NCI-H748 (cell line): ENCODE data around the gene GCC2.
"Not testable (repeated sequence)": the region's sequence is repeated elsewhere in the genome, so short reads cannot be mapped to it uniquely, and the experiment has no call there.

ENCODE experiments used
- DNase-seq: peaks from one replicate; lab custom pipeline; 2025; ENCODE audit not compliant: unreplicated experiment; lab: John Stamatoyannopoulos, UW

The GCC2 gene

GRCh38 chr2:108448678-108449409 lies at the start of gene GCC2:
TSS of gene GCC2 (plus strand) at chr2:108449206. CDS start at chr2:108449275, 69 bp downstream.
- DNase-seq = peak; percentile 92

- DNase-seq = no peak
Measured at GRCh38 chr2:108399479-108399878, 49.5 kb upstream of the GCC2 start.

GRCh38 chr2:108401800-108402199 lies 47.2 kb upstream of the GCC2 start:
- DNase-seq = no peak

DNA sequence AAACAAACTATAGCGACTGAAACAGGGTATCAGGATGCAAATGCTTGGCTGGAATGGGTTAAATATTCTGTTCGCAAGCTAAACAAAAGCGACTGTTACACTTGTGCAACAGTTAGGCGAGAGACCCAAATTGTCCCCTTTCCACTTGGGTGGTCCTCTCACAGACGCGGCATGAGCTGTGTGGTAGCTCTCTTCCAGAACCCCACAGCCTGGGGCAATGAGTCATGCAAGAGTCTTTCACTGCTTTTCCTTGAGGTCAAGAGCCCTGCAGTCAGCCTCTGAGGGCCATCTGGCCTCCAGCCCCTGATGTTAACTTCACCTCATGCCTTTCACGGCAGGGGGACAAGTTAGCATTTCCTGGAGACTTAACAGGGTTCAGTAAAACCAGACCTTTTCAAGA lies 45.5 kb upstream of the GCC2 start:
- DNase-seq = no peak

- peak; percentile 64 for DNase-seq
Measured at GRCh38 chr2:108404784-108405397, 44.1 kb upstream of the GCC2 start.

- no peak for DNase-seq
Measured at GRCh38 chr2:108407864-108408729, 40.9 kb upstream of the GCC2 start.

- DNase-seq = no peak
Measured at GRCh38 chr2:108409768-108410167, 39.2 kb upstream of the GCC2 start.

DNA sequence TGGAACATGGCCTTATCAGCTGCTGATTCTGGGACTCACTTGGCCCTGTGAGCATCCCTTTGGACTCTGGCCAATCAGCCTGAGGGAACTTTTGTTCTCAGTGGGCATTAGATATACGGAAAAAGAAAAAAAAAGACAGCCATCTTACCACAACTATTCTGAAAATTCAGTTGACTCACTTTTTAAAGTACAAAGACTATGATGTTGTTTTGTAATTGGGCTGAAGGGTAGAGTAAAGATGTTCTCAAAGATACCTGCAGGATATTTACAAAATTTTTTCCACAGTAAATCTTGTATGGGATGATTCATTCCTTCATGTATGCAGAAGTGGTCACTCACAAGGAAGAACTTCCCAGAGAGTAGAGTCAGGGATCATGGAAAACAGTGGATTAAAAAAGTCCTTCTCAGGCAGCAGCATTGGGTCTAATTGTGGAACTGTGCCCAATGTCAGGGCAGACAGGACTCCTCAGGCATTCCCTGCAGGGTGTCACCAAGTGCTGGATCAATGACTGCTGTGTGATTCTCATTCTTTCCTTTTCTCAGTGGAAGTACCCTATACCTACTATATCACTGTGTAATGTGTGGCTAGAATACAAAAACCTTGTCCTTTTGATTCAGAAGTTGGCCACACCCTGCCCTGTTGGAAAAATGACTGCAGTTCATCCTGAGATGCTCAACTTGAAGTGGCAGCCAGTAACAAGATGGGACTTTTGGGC lies 35.9 kb upstream of the GCC2 start:
- no peak for DNase-seq

DNA sequence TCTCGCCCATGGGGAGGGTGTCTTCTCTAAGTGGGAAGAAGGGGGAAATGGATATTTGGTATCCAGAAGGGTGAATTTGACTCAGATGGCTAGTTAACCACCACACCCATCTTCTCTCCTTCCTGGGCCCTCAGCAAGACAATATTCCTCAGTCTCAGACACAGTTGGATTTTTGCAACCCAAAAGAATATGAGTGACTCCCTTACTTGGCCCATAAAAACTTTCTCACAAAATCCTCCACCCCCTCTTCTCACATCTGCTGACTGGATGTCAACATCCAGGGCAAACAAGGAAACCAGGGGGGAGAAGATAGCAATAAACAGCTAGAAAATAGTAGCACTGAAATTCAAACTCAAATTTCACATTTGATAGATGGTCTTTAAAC lies 35.3 kb upstream of the GCC2 start:
- DNase-seq = no peak

DNA sequence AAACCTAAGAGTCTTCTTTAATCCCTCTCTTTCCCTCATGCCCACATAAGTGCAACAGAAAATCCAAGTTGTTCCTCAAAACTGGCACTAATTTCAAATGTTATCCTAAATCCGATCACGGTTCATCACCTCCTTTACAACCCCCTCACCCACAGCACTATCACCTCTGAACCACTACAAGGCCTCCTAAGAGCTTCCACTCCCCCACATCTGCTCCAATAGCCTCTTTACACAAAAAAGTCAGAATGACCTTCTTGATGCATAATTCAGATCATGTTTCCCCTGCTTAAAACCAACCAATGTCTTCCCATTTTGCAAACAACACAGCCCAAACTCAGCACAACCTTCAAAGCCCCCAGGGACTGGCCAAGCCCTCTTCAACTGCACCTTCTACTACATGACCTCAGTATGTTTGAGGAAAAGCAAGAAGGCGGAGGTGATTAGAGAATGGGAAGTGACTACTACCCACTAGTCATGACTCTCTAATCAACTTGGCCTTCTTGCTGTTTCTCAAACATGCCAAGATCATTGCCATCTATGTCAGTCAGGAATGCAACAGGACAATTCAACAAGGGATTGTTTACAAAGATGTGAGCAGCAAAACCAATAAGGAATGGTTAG lies 34.6 kb upstream of the GCC2 start:
- no peak for DNase-seq

GRCh38 chr2:108414945-108415344 lies 34.1 kb upstream of the GCC2 start:
- no peak for DNase-seq

- DNase-seq = no peak
Measured at GRCh38 chr2:108417254-108417653, 31.8 kb upstream of the GCC2 start.

DNA sequence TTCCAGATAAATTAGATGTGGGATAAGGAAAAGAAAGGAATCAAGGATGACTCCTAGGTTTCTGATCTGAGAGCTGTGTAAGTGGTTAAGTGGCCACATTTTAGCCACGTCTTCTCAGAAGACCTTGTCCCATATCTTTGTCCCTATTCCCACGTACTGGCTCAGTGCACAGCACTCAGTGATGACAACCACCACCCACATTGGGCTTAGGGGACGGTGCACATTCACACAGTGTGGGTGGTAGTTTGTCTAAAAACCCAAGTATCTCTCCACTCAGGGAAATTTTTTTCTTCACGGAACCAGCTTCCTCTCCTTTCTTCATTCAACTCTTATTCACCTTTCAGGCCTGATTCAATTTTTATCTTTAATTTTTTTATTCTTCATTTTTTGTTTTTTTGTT lies 30.6 kb upstream of the GCC2 start:
- no peak for DNase-seq

DNA sequence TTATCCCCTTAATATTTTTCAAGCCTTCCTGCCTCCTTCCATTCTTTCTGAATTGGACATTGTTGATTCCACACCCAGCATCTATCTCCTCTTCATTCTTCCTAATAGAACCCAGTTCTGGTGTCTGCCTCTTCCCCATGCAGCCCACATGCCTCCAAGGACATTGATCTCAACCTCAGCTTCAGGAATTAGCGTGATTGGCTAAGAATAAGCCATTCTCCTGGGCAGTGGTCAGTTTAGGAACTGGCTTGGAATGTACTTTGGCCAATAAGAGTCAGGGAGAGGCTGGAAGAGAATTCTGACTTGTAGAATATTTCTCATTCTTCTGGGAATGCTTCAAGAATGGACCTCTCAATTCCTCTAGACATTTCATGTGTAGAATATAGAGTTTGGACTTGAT lies 25.9 kb upstream of the GCC2 start:
- no peak for DNase-seq

DNA sequence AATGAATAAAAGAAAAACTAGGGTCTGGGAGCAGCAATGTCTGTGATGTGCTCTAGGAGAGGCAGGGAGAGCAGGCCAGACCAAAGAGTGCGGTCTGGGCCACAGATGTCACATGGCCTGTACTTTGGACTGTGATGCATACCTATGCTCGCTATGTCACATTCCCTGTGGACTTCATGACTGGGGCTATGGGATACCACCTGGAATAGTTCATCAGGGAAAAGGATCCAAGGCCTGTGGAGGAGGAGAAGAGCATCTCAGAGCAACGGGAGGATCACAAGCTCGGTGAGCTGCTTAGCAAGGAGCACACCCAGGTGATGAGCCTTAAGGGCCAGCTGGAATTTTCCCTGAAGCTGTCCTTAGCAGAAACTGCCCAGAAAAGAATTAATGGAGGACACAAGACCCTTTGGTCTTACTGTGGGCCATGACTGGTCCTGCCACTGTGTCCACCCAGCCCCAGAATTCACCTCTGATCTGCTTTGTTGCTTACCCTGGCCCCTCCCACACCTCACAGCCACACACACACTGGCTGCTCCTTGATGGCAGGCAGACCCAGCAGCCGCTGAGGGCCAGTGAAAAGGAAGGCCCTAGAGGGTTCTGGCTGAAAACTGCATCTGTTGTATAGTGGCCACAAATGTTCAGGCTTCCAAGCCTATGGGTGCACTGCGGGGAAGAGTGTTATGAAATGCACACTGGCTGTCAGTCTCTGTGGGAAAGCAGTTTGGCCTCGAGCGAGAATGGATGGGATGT lies 25.3 kb upstream of the GCC2 start:
- no peak for DNase-seq

- DNase-seq = no peak
Measured at GRCh38 chr2:108428286-108429009, 20.6 kb upstream of the GCC2 start.

GRCh38 chr2:108435578-108435977 lies 13.4 kb upstream of the GCC2 start:
- DNase-seq = not testable (repeated sequence)

GRCh38 chr2:108436976-108437375 lies 12.0 kb upstream of the GCC2 start:
- no peak for DNase-seq

GRCh38 chr2:108441712-108442111 lies 7.3 kb upstream of the GCC2 start:
- DNase-seq = no peak
